Measurements from ENCODE around the gene MAN1C1. TPM values are rescaled to one million over a fixed set of nuclear protein-coding genes. Genes with fewer than 3 reads are reported as not detected.

Gene MAN1C1
- total and polyA plus RNA-seq, 9 of the 15 experiments (the other 6 are each of a cell fraction or from before 2014, with no cell fraction given) = 0.04 to 0.44 (median 0.10) TPM; not detected in 3

- Histone ChIP-seq H2AFZ (ENCODE audit: low read depth, low read length) (no peak overlapping the region), H4K20me1 (replicated peaks; ENCODE audit: control insufficient read depth, insufficient read depth, low read length) (peaks cover 41% of the 10 kb centered on the region), H3K9me1 (ENCODE audit: control insufficient read depth, insufficient read depth, low read length) (peaks cover 5% of the 10 kb centered on the region), H3K27me3 (ENCODE audit: control insufficient read depth in 2 of 2, insufficient read depth in 2 of 2, low read length in 2 of 2) (peaks cover 79 to 100% of the 10 kb centered on the region in 2 experiments), H3K9ac (ENCODE audit: insufficient read depth in 1 of 2, low read depth in 2 of 2, low read length in 2 of 2) (no peak overlapping the region), H3K9me3 (replicated peaks; ENCODE audit: control insufficient read depth, insufficient read depth, low read depth, low read length) (no peaks in the 10 kb centered on the region), H3K4me1 (replicated peaks in 1 of 2; ENCODE audit: control insufficient read depth in 2 of 2, insufficient read depth in 2 of 2, low read length in 2 of 2) (peaks cover 0 to 3% of the 10 kb centered on the region in 2 experiments; a peak in 2 of 5 replicates), H3K79me2 (ENCODE audit: control insufficient read depth, insufficient read depth, low read length) (no peaks in the 10 kb centered on the region), H3K4me2 (ENCODE audit: insufficient read depth, low read length) (no peak overlapping the region), H3K36me3 (ENCODE audit: control insufficient read depth, insufficient read depth, low read length) (no peaks in the 10 kb centered on the region), H3K27ac (ENCODE audit: extremely low read depth, low read depth, low read length) (no peak overlapping the region), H3K4me3 (no peak overlapping the region)
- BruUV-seq (replicated peaks) = no TSS peak
- TF ChIP-seq BACH1 (tag; IDR thresholded peaks at IDR 0.05) (no peak), ZNF436 (CRISPR knock-in tag; IDR thresholded peaks at IDR 0.05) (no peak), RAD21 (CRISPR knock-in tag; conservative IDR thresholded peaks at IDR 0.05 in 1 of 2, IDR thresholded peaks at IDR 0.05 in 1 of 2) (peak in 1 of 2 experiments; percentile 46; a peak in 2 of 4 replicates), REST (IDR thresholded peaks at IDR 0.05; ENCODE audit: borderline replicate concordance) (peak; percentile 50; the same call in 1 of the 2 replicates), REST (CRISPR knock-in tag; IDR thresholded peaks at IDR 0.05; ENCODE audit: low read depth) (no peak), CTCF (IDR thresholded peaks at IDR 0.05 in 2 of 3, conservative IDR thresholded peaks at IDR 0.05 in 1 of 3; ENCODE audit: insufficient read depth in 2 of 3, low read depth in 1 of 3, low read length in 3 of 3) (peak; percentile 37 to 42 (median 39); a peak in 4 of 6 replicates)
- ChIA-PET CTCF (ENCODE audit: low intra/inter-chr PET ratio) (interaction anchor here (0.6 to 1.3 kb wide), 3 partner anchors 39 to 146 kb away, joined by 3 to 7 read pairs (median 4); no protein-coding TSS in a partner anchor), POLR2A (interaction anchor here (0.5 kb wide), 1 partner anchor 63 kb away, joined by 3 read pairs; no protein-coding TSS in a partner anchor)
- DNase-seq (ENCODE audit: extremely low read depth in 1 of 4, low spot score in 3 of 4) = no peak
- WGBS (ENCODE audit: insufficient coverage, low coverage, missing lambda C conversion rate) = 16% methylated on average over 17 of the region's 17 CpGs
- in situ Hi-C loops (cut with MboI) (no loop called here), intact Hi-C loops (cut with micrococcal nuclease) (no loop called here)
- peak; percentile 55 for FAIRE-seq
- peak; percentile 57; the same call in 2 of the 3 replicates for ATAC-seq
Measured at GRCh38 chr1:25754470-25755181, 138.0 kb downstream of the MAN1C1 start.
